Parathyroid adenoma (tissue), 2 donors: ENCODE data around the gene ARID4A.

ENCODE experiments used
- H2AFZ ChIP-seq: fragments of 300-600 bp; sonication (generic); one replicate; pipeline ENCODE4 v1.7.0; 2017; ENCODE audit warnings: antibody characterized with exemption, mild to moderate bottlenecking
- H3K27ac ChIP-seq: fragments of 300-600 bp; sonication (generic); one replicate; pipeline ENCODE4 v1.7.0; 2017
- H3K27me3 ChIP-seq: fragments of 300-600 bp; sonication (generic); one replicate; pipeline ENCODE4 v1.7.0; 2017; ENCODE audit warnings: low read length; ENCODE audit not compliant: control insufficient read depth, insufficient read depth
- H3K36me3 ChIP-seq: fragments of 300-600 bp; sonication (generic); one replicate; pipeline ENCODE4 v1.7.0; 2017; ENCODE audit warnings: low read length; ENCODE audit not compliant: control insufficient read depth, insufficient read depth
- H3K4me1 ChIP-seq: fragments of 300-600 bp; sonication (generic); one replicate; pipeline ENCODE4 v1.7.0; 2017; ENCODE audit warnings: control low read depth
- H3K4me2 ChIP-seq: fragments of 300-600 bp; sonication (generic); one replicate; pipeline ENCODE4 v1.7.0; 2017; ENCODE audit warnings: low read length
- H3K4me3 ChIP-seq: fragments of 300-600 bp; sonication (generic); one replicate; pipeline ENCODE4 v1.7.0; 2017; ENCODE audit warnings: low read depth, low read length
- H3K79me2 ChIP-seq: fragments of 300-600 bp; sonication (generic); one replicate; pipeline ENCODE4 v1.7.0; 2017; ENCODE audit warnings: control low read depth
- H3K9ac ChIP-seq: fragments of 300-600 bp; sonication (generic); one replicate; pipeline ENCODE4 v1.7.0; 2017; ENCODE audit warnings: mild to moderate bottlenecking
- H3K9me3 ChIP-seq: fragments of 300-600 bp; sonication (generic); one replicate; pipeline ENCODE4 v1.7.0; 2017; ENCODE audit warnings: low read length; ENCODE audit not compliant: control insufficient read depth
- CTCF ChIP-seq: fragments of 300-600 bp; sonication (generic); IDR thresholded peaks from one replicate; pipeline ENCODE4 v1.7.0; 2017; ENCODE audit warnings: antibody characterized with exemption, mild to moderate bottlenecking
- donor health status: primary hyperparathyroidism.

ARID4A gene

GRCh38 chr14:58398895-58399294, 100.5 kb downstream of the ARID4A start:
- H3K4me2 ChIP-seq: no peak overlapping the region
- no peaks in the 10 kb centered on the region for H3K79me2 ChIP-seq
- H3K27ac ChIP-seq: no peak overlapping the region
- H3K4me1 ChIP-seq: no peaks in the 10 kb centered on the region
- no peaks in the 10 kb centered on the region for H3K36me3 ChIP-seq
- no peaks in the 10 kb centered on the region for H3K27me3 ChIP-seq
- no peak overlapping the region for H3K4me3 ChIP-seq
- H3K9me3 ChIP-seq: no peaks in the 10 kb centered on the region
- TF ChIP-seq CTCF: no peak
- H3K9ac ChIP-seq: no peak overlapping the region
- H2AFZ ChIP-seq: no peak overlapping the region

- no peak for TF ChIP-seq CTCF
- Histone ChIP-seq H3K27me3 (no peaks in the 10 kb centered on the region), H3K79me2 (no peaks in the 10 kb centered on the region), H3K27ac (no peak overlapping the region), H3K9ac (no peak overlapping the region), H3K4me1 (no peaks in the 10 kb centered on the region), H3K4me3 (no peak overlapping the region), H3K4me2 (no peak overlapping the region), H3K36me3 (no peaks in the 10 kb centered on the region), H2AFZ (no peak overlapping the region), H3K9me3 (no peaks in the 10 kb centered on the region)
Measured at GRCh38 chr14:58401587-58401986, 103.2 kb downstream of the ARID4A start.

- Histone ChIP-seq H3K4me3 (no peak overlapping the region), H3K9ac (no peak overlapping the region), H2AFZ (no peak overlapping the region), H3K36me3 (no peaks in the 10 kb centered on the region), H3K27ac (no peak overlapping the region), H3K4me2 (no peak overlapping the region), H3K4me1 (no peaks in the 10 kb centered on the region), H3K27me3 (no peaks in the 10 kb centered on the region), H3K9me3 (no peaks in the 10 kb centered on the region), H3K79me2 (peaks cover 3% of the 10 kb centered on the region)
- no peak for TF ChIP-seq CTCF
Measured at GRCh38 chr14:58408681-58409215, 110.4 kb downstream of the ARID4A start.

DNA sequence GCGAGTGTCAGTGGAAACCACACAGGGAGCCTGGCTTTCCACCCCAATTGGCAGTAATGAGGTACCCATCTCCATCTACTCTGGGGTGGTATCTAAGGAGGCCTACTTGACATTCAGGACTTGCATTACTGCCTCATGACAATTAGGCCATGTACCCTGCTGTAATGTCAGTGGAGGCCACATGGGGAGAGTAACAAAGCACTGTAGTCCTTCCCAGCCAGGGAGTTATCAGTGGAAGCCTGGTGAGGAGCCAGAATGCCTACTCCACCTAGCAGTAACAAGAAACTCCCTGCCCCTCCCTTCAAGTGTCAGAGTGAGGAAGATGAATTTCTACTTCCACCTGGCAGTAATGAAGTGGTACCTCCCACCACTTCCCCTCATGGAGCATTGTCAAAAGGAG, 116.5 kb downstream of the ARID4A start:
- Histone ChIP-seq H3K4me1 (no peaks in the 10 kb centered on the region), H3K4me3 (no peak overlapping the region), H3K27me3 (no peaks in the 10 kb centered on the region), H3K4me2 (no peak overlapping the region), H2AFZ (no peak overlapping the region), H3K36me3 (no peaks in the 10 kb centered on the region), H3K79me2 (peaks cover 3% of the 10 kb centered on the region), H3K9ac (no peak overlapping the region), H3K27ac (no peak overlapping the region), H3K9me3 (no peaks in the 10 kb centered on the region)
- no peak for TF ChIP-seq CTCF
